Activated CD4-positive, alpha-beta T cell treated with anti-CD3 and anti-CD28 coated beads, Interleukin-2, amount 50 U/mL, for 16 hours (primary cell): Measurements from ENCODE around the gene CHD2.
A peak's percentile ranks its signal among the peaks of the same experiment; 100 is the strongest.
"Not testable (repeated sequence)": the region's sequence is repeated elsewhere in the genome, so short reads cannot be mapped to it uniquely, and the experiment has no call there.

Source experiments
- DNase-seq: peaks from one replicate; pipeline ENCODE4 v3.0.0-alpha.2; 2020

The CHD2 gene

DNA sequence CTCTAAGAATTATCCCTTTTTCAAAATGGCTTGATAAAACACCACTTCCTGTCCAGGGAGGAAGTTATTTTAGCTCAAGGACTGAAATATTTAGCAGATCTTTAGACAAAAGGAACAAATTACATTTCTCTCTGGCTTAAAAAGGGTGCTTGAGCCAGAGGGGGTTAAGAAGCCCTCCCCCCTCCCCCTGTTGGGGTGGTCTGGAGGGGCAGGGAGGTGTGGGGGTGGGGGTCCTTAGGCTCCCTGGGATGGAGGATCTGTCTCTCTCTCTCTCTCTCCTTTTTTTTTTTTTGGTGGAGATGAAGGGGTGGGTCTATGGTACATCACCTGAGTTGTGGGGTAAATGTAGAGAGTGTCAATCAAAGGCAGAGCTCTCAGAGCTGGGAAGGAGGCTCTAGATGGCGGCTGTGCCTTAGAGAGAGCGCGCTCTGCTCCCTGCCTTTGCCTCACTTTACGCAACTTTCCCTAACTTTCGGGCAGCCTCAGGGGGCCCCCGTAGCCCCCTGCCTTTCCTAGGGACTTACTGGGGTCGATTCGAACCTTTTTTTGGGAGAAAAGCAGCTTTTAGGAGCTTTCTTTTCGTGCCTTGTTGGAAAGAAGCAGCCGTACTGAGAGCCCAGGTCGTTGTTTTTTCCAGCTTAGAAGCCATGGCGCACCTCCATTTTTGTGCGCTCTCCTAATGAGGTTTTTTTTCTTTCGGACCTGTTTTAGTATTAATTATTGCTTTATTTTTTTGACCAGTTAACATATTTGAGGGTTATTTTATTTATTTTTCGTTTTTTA, at the start of gene CHD2:
Gene CHD2 (plus strand): TSS at position 377 of the 783 bp plus-strand sequence. CDS start 914 bp downstream, outside the sequence.
- peak; percentile 88 for DNase-seq

GRCh38 chr15:92853222-92853621, 46.9 kb upstream of the CHD2 start:
- DNase-seq, result no peak

DNA sequence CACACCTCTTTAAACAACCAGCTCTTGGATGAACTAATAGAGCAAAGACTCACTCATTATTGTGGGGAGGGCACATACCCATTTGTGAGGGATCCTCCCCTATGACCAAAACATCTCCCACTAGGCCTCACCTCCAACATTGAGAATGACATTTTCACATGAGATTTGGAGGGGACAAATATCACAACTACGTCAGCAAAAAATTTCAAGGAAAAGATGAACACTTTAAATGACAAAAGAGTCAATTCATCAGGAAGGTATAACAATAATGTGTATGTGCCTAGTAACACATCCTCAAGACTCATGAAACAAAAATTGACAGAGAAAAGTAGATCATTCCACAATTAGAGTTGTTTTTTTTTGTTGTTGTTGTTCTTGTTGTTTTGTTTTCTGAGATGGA, 38.4 kb upstream of the CHD2 start:
- no peak for DNase-seq

GRCh38 chr15:92864127-92864814, 35.9 kb upstream of the CHD2 start:
- DNase-seq, result no peak

GRCh38 chr15:92869263-92869940, 30.7 kb upstream of the CHD2 start:
- no peak for DNase-seq

DNA sequence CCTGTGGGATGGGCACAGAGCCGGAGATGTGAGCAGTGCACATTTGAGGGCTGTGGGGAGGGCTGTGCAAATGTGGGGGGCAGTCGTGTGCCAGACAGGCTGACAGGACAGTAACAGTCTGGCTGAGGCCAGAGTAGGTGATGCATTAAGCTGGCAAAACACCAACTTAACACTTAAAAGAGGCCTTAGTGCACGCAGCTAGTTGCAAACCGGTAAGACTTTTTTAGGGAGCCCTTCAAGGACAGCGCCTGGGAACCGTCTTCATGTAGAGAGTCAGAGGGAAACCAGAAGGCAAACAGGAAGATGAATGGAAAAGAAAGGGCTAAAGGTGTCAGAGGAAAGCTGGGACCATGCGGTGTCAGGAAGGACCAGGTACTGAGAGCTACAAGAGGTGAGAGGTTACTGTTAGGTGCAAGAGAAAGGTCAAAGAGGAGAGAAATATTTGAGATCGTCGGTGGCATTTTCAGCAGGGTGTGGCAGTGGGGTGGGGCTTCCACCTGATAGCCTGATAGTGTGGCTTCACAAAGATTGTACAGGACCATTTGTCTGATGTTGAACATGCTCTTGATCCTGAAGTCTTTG, 30.0 kb upstream of the CHD2 start:
- DNase-seq, result no peak

GRCh38 chr15:92872967-92873366, 27.2 kb upstream of the CHD2 start:
- not testable (repeated sequence) for DNase-seq

GRCh38 chr15:92877000-92877399, 23.1 kb upstream of the CHD2 start:
- DNase-seq, result no peak

DNA sequence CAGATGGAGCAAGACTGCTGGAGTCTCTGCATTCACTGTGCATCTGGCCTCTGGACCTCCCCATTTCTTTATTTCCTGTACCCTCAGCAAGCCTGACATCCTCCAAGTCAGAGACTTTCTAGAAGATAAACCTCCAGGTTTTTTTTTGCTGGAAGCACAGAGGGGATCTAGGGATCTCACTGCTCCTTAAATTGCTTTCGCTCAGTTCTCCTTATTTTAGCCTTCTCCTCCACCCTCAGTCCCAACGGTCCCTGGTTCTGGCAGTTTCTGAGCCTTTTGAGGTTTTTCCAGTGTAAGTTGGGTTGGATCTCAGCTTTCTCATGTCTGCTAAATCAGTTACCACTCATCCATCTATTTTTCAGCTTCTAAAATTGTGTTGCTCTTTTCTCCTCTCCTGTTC, 22.7 kb upstream of the CHD2 start:
- no peak for DNase-seq

GRCh38 chr15:92878593-92879053, 21.5 kb upstream of the CHD2 start:
- no peak for DNase-seq

DNA sequence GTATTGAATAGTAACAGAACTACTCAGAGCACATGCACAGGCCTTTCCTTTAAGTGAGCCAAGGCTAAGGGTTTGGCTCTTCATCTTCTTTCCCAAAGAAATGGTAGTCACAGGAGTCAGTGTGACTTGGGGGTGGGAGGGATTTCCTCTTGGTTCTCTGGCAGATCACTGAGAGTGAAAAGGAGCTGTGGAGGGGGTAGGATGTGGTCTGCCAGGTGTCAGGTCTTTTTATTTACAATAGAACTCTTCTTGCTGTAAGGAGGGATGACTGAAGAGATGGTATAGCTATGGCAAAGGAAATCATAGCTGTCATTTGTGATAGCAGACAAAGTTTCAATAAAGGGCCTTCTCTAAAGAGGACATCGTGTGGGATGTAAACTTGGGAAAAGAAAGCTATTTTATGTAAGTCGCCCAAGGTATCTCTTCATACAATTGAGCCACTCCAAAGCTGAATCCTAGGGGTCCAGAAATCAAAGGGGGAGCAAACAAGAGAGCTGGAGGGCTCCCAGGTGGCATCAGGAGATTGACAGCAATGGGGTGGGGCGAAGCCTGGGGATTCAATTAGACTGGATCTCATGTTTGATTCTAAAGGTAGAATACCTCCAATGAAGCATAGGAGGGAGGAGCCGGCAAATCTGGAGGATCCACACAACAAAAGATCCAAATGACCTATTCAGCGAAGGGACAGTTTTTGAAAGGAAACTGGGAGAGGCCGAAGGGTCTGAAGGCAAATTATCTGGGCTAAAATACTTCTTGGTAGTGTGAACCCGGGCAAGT, 20.0 kb upstream of the CHD2 start:
- no peak for DNase-seq

DNA sequence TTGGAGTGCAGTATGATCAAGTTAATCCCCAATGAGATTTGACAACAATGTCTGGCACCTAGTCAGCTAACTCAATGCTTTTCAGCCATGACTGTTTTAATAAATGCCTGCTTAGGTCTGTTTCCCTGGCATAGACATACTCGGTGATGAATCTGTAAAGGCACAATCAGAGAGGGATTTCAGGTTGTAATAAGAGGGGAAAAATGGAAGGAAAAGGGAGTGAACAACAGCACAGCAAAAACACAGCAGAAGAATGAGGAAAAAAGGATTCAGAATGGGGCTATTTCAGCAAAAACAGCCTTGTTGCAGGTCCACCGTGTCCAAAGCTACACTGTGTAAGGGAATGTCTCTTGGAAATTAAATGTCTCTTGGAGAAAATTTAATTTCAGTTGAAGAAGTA, 19.3 kb upstream of the CHD2 start:
- no peak for DNase-seq

DNA sequence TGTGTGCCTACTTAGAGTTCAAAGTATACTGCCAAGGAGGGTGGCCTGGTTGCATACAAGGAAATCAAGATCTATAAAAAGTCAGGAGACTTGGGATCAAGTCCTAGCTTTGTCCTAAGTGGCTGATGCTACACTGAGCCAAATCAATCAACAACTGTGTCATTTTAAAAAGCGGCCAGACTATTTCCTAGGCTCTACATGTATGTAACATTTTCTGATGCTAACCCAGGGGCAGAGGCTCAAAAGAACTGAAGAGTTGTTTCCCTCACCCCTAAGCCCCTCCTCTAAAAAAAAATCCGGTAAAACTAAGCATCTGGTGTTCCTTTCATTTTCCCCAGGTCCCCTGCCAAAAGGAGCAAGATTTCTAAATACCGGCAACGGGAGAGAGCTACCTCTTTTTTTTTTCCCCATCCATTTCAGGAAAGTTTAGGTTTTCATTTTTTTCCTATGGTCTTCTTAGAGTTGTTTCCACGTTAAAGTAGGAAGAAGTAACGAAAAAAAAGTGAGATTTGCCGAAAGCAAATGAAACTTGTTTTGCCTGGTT, 18.8 kb upstream of the CHD2 start:
- DNase-seq, result no peak

DNA sequence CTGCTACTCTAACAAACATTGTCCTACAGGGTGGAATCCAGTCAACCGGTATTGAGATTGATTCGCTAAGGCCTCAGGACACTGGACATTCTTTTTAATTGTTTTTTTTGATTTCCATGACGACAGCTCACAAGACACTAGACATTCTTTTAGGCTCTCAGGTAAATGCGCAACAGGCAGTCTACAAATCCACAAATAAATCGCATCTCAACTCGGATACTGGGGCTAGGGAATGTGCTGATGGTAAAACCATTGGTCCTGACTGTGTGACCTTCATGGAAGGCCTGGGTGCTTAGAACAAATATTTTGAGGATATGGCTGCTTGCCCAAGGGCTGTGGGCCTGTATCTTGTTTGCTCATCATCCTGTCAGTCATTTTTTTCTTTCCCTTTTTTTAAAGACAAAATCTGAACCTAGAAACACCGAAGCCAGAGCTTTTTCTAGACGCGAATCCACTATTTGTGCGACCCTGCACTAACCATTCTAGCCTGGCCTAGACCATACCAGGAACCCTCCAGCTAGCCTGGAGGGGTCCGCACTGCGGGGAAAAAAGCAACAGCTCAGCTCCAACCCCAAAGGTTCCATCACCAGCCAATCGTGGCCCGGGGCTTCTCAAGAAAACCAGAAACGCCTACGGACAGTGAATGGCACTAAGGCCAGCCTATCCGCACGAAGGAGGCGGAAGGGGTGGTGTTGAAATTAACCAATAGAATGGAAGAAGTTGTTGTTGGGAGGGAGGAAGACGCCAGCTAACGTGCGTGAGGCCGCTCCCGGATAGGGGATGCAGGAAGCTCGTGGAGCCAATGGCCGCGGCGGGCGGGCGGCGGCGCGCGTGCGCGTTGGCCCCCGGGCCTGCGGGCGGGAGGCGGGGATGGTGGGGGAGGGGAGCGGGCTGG, 18.1 kb upstream of the CHD2 start:
- peak; percentile 100 for DNase-seq

DNA sequence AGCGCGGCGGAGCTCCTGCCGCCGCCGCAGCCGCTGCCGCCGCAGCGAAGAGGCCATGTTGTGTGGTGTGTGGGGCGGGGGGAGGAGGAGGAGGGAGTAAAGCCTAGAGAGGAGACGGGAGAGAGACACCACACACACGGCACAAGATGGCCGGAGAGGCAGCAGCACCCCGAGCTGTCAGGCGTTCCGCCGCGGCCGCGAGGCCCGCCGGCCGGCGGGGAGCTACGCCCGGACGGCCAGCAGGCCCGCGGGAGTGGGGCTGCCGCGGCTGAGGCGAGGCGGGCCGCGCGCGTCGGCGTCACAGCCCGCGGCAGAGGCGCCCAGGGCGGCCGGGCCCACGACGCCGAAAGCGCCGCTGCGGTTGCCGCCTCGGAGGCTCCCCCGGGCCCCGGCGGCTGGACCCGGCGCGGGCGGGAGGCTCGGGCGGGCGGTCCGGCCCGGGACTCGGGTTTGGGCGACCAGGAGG, 17.4 kb upstream of the CHD2 start:
- DNase-seq, result no peak

DNA sequence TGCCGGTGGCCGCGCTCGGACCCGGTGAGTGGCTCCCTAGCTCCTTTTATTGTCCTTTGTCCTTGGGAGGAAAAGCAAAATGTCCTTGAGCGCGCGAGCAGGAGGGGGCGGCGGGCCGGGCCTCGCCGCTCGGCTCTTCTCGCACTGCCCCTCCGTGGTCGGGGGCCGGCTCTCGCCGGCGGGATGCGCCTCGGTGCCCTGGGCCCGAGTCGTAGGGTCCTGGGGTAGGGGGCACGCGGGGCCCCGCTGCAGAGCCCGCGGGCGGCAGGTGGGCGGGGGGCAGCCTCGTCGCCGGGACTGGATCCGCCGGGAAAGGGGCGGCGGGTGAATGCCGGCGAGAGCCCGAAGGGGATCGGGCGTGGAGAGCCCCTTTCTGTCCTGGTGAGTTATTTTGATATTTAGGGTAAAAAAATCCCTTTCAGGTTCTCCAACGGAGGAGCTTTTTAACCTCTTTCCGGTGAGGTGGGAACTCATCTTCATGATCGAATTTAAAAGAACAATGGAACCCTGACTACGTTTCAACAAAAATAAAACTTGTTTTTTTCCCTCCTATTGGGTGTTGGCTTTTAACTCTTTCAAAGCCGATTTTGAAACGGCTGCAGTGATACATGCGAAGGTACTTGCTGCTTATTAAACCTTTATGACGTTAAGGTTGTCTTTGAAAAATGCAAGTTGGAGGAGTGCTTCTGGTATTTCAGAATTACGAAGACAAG, 16.8 kb upstream of the CHD2 start:
- peak; percentile 59 for DNase-seq

DNA sequence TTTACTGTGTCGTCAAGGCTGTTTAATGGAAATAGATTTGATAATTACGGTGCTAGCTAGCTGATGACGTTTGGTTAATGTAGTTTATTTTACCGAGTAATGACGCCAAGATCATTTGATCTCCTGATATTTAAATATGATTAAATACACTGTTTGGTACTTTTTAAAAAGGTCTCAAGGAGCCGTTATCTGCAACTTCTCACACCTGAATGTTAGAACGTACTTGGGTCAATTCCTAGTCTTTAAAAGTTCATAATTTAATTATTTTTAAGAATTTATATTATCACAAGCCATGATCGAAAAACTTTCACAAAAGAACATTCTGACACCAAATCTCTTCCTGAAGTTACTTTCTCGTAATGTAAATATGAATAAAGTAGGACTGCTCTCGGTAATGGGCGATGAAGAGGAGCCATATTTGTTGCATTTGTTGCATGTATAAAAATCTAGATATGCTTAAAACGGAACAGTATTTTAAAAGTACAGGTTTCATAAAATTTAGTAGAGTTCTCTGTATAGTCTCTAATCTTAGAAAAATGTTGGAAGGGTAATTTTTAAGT, 16.2 kb upstream of the CHD2 start:
- DNase-seq, result no peak

GRCh38 chr15:92884436-92885223, 15.5 kb upstream of the CHD2 start:
- no peak for DNase-seq
